NB4 (cell line): ENCODE data around the gene CPS1.

ENCODE experiments used
- DNase-seq: peaks from one replicate; pipeline ENCODE4 v3.0.0; 2010; ENCODE audit warnings: low read depth
- H3K4me3 ChIP-seq: one replicate; pipeline ENCODE4 v1.5.1; 2011; ENCODE audit warnings: mild to moderate bottlenecking, low read depth, low read length, moderate library complexity
- MAX ChIP-seq: IDR thresholded peaks from 2 replicates; pipeline ENCODE4 v1.6.1; 2011; ENCODE audit warnings: low read depth, low read length
- MYC ChIP-seq: IDR thresholded peaks from 2 replicates; pipeline ENCODE4 v1.6.1; 2011; ENCODE audit warnings: low read depth, low read length
- POLR2A ChIP-seq: IDR thresholded peaks from 2 replicates; pipeline ENCODE4 v1.6.1; 2011; ENCODE audit warnings: mild to moderate bottlenecking; ENCODE audit not compliant: insufficient read length; ENCODE audit errors: extremely low read depth
- TF ChIP-seq, protein P1 (sequence below): IDR thresholded peaks from one replicate; pipeline ENCODE4 v1.5.1; 2012; ENCODE audit warnings: low read depth, low read length

CPS1 gene

GRCh38 chr2:210556329-210556980 lies at the start of gene CPS1:
TSS of gene CPS1 (plus strand) at chr2:210556599. CDS start at chr2:210556734, 135 bp downstream.
- DNase-seq: no peak
- no peak within 1 kb of the TSS for H3K4me3 ChIP-seq
- no peak for TF ChIP-seq MYC
- no peak for TF ChIP-seq MAX
- no peak for TF ChIP-seq POLR2A
- TF ChIP-seq, protein P1, sequence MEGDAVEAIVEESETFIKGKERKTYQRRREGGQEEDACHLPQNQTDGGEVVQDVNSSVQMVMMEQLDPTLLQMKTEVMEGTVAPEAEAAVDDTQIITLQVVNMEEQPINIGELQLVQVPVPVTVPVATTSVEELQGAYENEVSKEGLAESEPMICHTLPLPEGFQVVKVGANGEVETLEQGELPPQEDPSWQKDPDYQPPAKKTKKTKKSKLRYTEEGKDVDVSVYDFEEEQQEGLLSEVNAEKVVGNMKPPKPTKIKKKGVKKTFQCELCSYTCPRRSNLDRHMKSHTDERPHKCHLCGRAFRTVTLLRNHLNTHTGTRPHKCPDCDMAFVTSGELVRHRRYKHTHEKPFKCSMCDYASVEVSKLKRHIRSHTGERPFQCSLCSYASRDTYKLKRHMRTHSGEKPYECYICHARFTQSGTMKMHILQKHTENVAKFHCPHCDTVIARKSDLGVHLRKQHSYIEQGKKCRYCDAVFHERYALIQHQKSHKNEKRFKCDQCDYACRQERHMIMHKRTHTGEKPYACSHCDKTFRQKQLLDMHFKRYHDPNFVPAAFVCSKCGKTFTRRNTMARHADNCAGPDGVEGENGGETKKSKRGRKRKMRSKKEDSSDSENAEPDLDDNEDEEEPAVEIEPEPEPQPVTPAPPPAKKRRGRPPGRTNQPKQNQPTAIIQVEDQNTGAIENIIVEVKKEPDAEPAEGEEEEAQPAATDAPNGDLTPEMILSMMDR: no peak

DNA sequence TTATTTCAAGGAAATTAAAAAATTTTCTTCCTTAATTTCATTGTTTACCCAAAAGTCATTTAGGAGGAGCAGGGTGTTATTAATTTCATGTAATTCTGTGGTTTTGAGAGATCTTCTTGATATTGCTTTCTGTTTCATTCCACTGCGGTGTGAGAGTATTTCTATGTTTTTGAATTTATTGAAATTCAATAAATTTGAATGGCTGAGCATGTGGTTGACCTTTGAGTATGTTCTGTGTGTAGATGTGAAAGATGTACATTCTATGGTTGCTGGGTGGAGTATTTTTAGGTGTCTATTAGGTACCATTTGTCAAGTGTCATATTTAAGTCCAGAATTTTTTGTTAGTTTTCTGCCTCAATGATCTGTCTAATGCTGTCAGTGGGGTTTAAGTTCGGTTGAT lies 40.5 kb upstream of the CPS1 start:
- H3K4me3 ChIP-seq: no peak overlapping the region
- no peak for DNase-seq
- TF ChIP-seq, protein P1: no peak
- TF ChIP-seq POLR2A: no peak
- TF ChIP-seq MYC: no peak
- no peak for TF ChIP-seq MAX

GRCh38 chr2:210517264-210517663 lies 39.1 kb upstream of the CPS1 start:
- no peak overlapping the region for H3K4me3 ChIP-seq
- TF ChIP-seq MYC: no peak
- no peak for TF ChIP-seq MAX
- TF ChIP-seq POLR2A: no peak
- TF ChIP-seq, protein P1: no peak
- DNase-seq: no peak

DNA sequence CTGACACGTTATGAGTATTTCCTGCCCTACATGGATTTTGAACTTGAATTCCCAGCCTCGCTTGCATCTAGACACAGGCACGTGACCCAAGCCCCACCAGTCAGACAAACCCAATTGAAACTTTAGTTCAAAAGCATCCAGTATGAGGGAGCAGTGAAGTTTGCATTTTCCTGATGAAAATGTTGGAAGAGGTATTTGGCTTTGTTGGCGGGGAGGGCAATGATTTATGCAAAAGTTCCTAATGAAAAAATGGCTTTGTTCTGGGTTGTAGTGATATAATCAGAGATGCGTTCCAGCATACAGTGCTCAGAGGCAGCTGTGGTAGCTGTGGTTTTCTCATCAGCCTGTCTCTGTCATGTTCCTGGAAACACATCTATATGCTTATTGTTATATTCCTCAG lies 36.8 kb upstream of the CPS1 start:
- H3K4me3 ChIP-seq: no peak overlapping the region
- no peak for DNase-seq
- TF ChIP-seq POLR2A: no peak
- TF ChIP-seq MAX: no peak
- TF ChIP-seq, protein P1: no peak
- TF ChIP-seq MYC: no peak

GRCh38 chr2:210522399-210522798 lies 34.0 kb upstream of the CPS1 start:
- TF ChIP-seq, protein P1: no peak
- no peak for TF ChIP-seq MAX
- no peak for TF ChIP-seq MYC
- no peak for TF ChIP-seq POLR2A
- DNase-seq: no peak
- H3K4me3 ChIP-seq: no peak overlapping the region
